Activated T-cell treated with anti-CD3 and anti-CD28 coated beads for 48 hours (primary cell): ENCODE data around the gene SOX6.
A peak's percentile ranks its signal among the peaks of the same experiment; 100 is the strongest.

Experiments
- DNase-seq: peaks from one replicate; pipeline ENCODE4 v3.0.0-alpha.2; 2020; ENCODE audit warnings: low read depth

SOX6 gene

DNA sequence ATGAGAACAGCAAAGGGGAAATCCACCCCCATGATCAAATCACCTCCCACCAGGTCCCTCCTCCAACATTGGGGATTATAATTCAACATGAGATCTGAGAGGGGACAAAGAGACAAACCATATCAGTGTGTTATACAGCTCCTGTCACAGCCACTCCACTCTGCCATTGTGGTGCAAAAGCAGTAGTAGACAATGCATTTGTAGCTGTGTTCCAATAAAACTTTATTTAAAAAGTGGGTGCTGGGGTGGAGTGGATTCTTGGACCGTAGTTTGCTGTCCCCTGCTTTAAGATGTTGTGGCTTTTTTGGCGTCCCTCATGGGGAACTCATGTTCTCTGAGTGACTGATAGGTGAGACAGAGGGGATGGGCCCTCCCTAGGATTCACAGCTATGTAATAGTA lies 399.1 kb downstream of the SOX6 start:
- no peak for DNase-seq

DNA sequence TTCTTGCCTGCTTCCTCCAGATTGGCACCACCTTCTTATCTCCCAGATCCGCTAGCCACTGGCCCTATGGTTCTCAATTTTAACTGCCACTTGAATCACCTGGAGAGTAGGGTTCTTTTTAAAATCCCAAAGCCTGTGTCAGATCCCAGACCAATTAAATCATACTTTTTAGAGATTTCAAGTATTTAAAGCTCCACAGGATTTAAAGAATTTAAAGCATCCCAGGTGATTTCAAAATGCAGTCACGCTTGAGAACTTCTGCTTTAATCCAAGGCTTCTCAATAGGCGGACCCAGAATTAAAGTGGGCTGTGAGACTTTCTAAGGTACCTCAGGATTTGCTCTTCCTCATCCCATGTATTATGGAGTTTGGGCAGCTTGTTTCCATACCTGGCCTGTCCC lies 400.0 kb downstream of the SOX6 start:
- no peak for DNase-seq

DNA sequence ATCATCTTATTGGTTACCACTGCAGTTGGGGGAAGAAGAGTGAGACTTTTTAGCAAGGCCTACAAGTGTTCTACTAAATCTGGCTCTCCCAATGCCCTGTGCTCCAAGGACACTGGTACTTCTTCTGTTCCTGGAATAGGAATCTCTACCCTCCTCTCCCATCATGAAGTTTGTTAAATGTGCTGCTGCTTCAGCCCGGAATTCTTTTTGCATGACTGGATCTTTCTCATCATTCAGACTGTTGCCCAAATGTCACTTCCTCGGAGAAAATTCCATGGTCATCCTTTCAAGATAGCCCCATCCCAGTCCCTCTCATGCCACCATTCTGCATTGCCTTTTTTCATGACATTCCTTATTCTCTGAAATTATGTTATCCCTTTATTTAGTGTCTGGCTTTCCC lies 400.8 kb downstream of the SOX6 start:
- DNase-seq, result no peak

DNA sequence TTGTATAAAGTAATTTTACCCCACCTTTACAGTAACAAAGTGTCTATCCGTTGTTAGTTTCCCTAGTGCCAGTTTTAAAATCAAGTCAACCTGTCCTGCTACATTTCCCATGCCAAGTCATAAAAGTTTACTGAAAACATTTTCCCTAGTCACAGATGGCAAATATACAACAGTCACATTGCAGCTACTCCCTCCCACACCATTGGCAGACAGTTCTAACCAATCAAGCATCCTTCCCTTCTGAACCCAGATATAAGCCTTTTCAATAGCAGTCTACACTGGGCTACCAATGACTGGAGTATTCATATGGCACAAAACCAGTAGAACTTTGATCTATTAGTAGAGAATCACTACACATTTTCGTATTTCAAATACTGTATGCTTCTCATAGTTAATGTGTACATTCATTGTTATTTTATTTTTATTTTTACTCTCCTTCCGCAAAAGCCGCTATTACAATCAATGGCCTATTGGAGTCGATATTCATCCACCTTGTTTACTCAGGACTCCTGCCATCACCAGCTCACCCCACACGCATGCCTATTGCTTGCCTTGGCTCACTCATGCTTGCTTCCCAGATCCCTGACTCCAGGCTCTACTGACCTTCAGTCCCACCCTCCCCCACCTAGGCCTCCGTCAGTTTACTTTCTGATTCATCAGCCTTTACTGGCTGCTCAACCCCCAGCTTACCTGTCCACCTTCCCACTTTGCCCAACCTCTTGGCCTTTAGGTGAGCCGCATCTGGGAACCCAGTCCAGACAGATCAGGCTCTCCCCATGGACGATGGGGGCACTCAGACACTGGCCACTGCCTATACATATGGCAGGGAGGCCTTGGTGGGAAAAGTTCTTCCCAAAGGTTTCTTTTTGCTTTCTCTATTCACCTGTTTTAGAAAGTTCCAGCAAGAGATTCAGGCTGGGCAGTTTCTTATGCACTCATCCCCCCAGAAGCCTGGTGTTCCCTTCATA lies 408.4 kb downstream of the SOX6 start:
- DNase-seq, result no peak

- DNase-seq, result no peak
These were observed 410.6 kb downstream of the SOX6 start for GRCh38 chr11:15945726-15946125.

- no peak for DNase-seq
These were observed 411.9 kb downstream of the SOX6 start for GRCh38 chr11:15944460-15944859.

DNA sequence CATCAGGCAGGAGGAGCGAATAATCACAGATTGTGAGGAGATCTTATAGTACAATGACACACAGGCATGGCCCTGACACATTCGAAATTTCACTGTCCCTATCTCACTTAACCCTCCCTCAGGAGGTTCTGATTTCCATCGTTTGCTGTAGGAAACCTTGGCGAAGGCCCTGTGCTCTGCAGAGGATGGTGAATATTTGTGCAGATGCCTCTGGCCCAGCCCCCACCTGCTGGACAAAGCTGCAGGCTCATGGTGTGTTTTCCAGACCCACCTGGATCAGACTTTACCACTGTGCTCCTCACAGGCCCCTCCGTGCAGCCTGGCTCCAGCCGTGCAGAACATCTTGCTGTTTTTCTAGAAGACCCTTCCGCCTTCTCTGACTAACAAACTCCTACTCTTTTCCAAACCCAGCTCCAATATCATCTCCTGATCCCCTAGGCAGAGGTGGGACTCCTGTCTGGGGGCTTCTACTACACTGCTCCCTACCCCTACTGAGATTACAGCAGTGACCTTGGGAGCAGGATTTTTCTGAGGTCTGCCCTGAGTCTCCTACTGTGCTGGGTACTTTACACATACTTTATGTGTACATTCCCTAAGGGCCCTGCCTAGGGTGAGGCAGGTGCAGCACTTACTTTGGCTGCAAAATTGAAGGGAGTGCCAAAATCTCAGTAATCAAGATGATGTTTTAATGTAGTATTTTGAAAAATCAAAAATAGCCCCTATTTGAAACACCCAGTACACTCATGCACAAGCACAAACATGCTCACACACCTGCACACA lies 412.7 kb downstream of the SOX6 start:
- DNase-seq, result no peak

GRCh38 chr11:15942936-15943335 lies 413.4 kb downstream of the SOX6 start:
- DNase-seq, result no peak

DNA sequence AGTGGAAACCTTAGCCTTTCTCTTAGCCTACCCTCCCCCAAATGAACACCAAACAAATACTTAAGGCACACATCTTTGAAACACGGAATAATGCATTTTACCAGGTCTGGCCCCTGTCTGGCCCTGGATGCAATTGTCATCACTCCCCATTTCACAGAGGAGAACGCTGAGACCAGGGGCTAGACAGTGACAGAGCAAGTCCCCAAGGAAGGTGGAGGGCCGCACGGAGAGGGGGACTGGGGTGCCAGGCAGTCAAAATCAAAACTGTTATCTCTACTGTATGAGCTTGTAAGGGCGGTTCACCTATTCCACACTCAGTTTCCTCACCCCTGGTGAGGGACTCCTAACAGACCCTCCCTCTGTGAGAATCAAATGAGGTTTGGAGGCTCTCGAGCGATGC lies 414.2 kb downstream of the SOX6 start:
- DNase-seq, result no peak

- peak; percentile 19 for DNase-seq
These were observed 415.1 kb downstream of the SOX6 start for GRCh38 chr11:15941206-15941770.

- no peak for DNase-seq
These were observed 415.7 kb downstream of the SOX6 start for GRCh38 chr11:15940462-15941205.

- no peak for DNase-seq
These were observed 417.4 kb downstream of the SOX6 start for GRCh38 chr11:15938983-15939382.

- no peak for DNase-seq
These were observed 418.2 kb downstream of the SOX6 start for GRCh38 chr11:15938121-15938611.

DNA sequence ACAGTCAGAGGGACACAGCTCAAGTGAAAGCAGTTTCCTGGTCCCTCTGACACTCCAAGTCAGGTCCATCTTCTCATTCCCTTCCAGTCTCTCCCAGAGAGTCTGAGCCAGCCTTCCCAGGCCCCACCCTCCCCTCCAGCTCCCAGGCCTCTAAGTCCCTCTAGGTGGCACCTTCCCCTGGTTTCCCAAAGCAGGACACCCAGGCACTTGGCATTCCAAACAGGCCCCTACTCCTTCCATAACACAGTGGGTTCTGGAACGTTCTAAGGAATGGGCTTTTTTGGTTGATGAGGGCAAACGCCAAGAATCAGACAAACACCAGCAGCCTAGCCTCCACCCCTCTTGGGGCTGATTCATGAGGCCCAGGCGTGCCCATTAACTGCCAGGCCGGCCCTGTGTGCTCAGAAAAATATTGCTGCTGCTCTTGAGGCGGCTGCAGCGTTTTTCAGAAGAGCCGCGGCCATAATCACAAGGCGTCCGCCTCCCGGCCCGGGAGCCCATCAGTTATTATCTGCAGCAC lies 418.7 kb downstream of the SOX6 start:
- no peak for DNase-seq

DNA sequence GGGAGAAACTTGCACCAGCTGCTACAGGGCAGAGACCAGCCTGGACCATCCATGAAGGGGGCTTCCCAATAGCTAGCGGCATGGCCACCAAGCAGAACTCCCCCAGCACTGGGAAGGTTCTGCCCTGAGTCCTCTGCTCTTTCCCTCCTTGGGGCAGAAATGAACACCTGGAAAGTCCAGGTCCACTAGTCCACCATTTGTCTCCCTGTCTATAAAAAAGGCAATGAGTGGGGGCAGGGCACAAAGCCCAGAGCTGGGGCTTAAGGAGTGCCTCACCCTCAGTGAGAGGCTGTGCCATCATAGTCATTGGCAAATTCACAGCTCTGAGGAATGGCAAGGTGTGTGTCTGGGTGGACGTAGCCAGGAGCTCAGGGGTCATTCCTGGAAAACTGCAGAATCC lies 420.3 kb downstream of the SOX6 start:
- DNase-seq, result no peak

GRCh38 chr11:15935373-15935772 lies 421.0 kb downstream of the SOX6 start:
- DNase-seq, result no peak

- no peak for DNase-seq
These were observed 422.3 kb downstream of the SOX6 start for GRCh38 chr11:15933886-15934625.

GRCh38 chr11:15932417-15932816 lies 423.9 kb downstream of the SOX6 start:
- no peak for DNase-seq

DNA sequence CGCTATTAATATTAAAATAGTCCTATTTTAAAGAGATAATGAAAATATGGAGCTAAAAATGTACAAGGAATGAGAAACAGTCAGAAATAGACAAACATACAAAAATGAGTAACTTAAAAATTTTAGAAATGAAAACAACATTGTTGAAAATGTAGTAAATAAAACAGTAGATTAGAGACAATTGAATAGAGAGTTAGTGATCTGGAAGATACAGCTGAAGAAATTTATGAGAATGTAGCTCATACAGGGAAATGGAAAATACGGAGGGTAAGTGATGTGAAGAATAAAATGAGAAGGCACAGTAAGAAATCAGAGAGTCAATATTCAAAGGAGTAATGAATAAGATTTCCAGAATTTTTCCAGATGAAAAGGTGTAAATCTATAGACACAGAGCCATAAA lies 424.8 kb downstream of the SOX6 start:
- no peak for DNase-seq

GRCh38 chr11:15930442-15931025 lies 425.8 kb downstream of the SOX6 start:
- no peak for DNase-seq
